GM23248 (cell line): ENCODE results near the gene ELF1.

Experiments
- EZH2 ChIP-seq: fragments of 200-600 bp; sonication (generic); IDR thresholded peaks from 2 replicates; pipeline ENCODE4 v1.6.1; 2018; ENCODE audit warnings: antibody characterized with exemption, mild to moderate bottlenecking; ENCODE audit not compliant: insufficient read depth, poor library complexity, severe bottlenecking
- EZH2phosphoT487 ChIP-seq: fragments of 200-600 bp; sonication (generic); IDR thresholded peaks from 2 replicates; pipeline ENCODE4 v1.6.1; 2018; ENCODE audit warnings: antibody characterized with exemption, moderate library complexity, mild to moderate bottlenecking, low read depth; ENCODE audit not compliant: insufficient read depth

- TF ChIP-seq EZH2 = no peak
- TF ChIP-seq EZH2phosphoT487 = no peak
Measured at GRCh38 chr13:41019578-41020347, 647 bp upstream of the ELF1 start.
